ENCODE measurements around the gene PHAF1.
"Not testable (repeated sequence)": the region's sequence is repeated elsewhere in the genome, so short reads cannot be mapped to it uniquely, and the experiment has no call there.

PHAF1 gene

GRCh38 chr16:67105881-67106280 is 3.9 kb upstream of the PHAF1 start:
- no peak for DNase-seq

DNA sequence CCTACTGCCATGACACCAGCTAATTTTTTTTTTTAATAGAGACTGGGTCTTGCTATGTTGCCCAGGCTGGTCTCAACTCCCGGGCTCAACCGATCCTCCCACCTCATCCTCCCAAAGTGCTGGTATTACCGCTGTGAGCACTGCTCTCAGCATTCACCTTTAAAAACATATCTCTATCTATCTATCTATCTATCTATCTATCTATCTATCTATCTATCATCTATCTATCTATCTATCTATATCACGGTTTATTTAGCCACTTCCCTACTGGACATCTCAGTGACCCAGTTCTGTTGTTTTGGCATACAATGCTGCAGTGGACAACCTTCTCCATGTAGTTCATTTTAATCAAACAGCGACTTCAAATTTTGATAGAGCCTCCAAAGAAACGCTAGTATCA is 1.3 kb upstream of the PHAF1 start:
- no peak for DNase-seq

GRCh38 chr16:67108931-67109406 is 772 bp upstream of the PHAF1 start:
- no peak for DNase-seq

- no peak for DNase-seq
Measured at GRCh38 chr16:67111951-67112444, 2.3 kb downstream of the PHAF1 start.

GRCh38 chr16:67112591-67113399 is 3.1 kb downstream of the PHAF1 start:
- no peak for DNase-seq

DNA sequence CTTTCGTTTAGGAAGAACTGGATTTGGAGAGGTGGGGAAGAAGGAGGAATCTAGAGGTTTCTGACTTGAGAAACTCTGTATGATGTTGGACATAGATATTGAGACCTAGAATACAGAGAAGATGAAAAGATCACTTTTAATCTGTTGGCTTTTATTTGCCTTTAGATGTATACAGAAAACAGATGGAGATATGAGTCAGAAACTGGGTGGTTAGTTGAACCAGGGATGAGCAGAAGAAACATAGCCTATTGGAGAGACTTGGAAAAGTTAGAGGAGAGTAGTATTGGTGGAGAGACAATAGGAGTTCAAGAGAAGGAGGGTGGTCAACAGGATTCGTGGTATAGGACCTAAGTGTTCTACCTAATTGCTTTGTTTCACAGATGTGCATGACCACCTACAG is 5.1 kb downstream of the PHAF1 start:
- no peak for DNase-seq

DNA sequence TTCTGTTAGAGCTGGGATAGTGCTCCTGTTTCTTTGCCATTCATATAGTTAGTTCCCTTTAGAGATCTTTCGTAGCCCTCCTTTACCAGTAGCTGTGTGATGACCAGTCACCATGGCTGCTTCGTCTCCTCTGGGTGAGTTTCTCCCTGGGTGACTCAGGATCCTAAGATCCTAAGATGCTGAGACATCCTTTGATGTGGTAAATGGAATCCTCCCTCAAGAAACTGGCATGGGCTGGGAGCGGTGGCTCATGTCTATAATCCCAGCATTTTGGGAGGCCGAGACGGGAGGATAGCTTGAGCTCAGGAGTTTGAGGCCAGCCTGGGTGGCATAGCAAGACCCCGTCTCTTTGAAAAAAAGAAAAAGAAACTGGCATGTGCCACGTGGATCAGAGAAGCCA is 5.9 kb downstream of the PHAF1 start:
- no peak for DNase-seq

DNA sequence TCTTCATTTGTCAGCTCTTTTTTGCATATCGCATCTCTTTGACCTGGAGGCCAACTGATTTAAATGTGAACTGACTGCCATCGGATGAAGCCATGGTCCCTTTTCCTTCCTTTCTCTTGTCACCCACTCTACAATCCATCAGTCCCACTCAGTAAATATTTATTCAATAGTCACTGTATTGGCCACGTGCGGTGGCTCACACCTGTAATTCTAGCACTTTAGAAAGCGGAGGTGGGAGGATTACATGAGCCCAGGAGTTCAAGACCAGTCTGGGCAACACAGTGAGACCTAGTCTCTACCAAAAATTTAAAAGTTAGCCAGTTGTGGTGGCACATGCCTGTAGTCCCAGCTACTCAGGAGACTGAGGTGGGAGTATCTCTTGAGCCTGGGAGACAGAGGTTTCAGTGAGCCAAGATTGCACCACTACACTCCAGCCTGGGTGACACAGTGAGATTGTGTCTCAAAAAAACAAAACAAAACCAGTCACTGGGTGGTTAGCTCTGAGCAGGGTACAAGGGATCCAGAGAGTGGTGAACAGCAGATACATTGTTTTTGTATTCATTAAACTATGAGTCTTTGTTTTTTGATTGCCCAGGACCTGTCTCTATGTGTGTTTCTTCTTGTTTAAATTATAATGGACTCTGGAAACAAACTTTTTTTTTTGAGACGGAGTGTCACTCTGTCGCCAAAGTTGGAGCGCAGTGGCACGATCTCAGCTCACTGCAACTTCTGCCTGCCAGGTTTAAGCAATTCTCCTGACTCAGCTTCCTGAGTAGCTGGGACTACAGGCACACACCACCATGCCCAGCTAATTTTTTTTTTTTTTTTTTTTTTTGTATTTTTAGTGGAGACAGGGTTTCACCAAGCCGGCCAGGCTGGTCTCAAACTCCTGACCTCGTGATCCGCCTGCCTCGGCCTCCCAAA is 6.9 kb downstream of the PHAF1 start:
- DNase-seq, result no peak

DNA sequence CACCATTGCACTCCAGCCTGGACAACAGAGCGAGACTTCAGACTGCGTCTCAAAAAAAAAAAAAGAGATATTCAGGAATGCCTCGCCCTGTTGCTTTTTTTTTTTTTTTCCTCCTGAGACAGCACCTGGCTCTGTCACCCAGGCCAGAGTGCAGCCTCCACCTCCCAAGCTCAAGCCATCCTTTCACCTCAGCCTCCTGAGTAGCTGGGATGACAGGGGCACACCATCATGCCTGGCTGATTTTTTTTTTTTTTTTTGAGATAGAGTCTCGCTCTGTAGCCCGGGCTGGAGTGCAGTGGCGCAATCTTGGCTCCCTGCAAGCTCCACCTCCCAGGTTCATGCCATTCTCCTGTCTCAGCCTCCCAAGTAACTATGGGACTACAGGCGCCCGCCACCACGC is 8.0 kb downstream of the PHAF1 start:
- no peak for DNase-seq

GRCh38 chr16:67120025-67120424 is 10.3 kb downstream of the PHAF1 start:
- DNase-seq, result no peak

- not testable (repeated sequence) for DNase-seq
Measured at GRCh38 chr16:67122799-67123198, 13.1 kb downstream of the PHAF1 start.

GRCh38 chr16:67128417-67128816 is 18.7 kb downstream of the PHAF1 start:
- no peak for DNase-seq

DNA sequence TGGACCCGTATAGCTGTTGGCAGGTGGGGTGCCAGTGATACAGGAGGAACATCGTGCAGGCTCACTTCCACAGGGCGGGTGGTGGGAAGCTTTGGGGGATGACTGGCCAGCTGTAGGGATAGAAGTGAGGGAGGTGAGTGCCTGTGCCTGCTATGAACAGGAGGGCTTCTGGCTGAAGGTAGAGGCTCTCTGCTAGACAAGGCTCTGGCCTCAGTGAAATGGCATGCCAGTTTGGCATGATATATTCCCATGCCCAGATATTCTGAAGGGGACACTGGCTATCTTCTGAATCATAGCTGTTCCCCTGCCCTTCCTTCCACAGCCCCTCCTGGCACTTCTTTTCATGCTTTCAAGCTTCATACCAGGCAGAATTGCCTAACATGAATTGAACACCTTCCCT is 19.1 kb downstream of the PHAF1 start:
- no peak for DNase-seq

DNA sequence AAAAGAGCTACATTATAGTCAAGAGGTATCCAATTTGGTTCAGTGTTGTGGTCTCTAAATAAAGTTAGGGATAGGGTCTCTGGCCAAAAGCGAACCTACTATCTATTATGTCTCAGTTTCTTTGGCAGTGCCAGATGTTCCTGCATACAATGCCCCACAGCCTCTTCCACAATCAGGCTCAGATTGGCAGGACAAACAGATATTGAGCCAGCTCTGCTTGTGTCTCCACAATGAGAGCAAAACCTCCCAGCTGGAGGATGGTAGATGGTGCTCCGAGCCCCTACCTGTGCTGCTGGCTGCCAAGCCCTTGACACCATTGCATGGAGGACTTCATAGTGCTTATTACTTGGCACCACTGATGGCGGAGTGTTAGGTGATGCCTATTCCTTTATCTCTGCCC is 19.7 kb downstream of the PHAF1 start:
- no peak for DNase-seq

- no peak for DNase-seq
Measured at GRCh38 chr16:67137605-67138004, 27.9 kb downstream of the PHAF1 start.

DNA sequence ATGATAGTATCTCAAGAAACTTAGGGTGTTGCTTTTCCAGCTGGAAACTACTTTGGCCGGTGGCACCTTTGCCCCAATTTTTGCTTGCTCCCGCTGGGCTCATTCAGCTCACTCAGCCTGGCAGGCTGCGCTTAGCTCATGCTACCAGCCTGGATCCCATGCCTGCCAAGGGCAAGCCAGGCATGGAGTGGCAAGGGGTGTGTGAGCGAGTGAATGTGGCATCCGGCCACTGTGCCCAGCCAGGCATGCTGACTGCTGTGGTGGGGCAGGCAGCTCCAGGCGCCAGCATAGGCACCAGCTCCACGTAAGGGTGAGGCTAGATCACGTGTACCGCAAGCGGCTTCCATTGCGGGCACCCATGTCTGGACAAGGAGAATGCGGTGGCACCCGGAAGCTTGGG is 31.6 kb downstream of the PHAF1 start:
- no peak for DNase-seq

DNA sequence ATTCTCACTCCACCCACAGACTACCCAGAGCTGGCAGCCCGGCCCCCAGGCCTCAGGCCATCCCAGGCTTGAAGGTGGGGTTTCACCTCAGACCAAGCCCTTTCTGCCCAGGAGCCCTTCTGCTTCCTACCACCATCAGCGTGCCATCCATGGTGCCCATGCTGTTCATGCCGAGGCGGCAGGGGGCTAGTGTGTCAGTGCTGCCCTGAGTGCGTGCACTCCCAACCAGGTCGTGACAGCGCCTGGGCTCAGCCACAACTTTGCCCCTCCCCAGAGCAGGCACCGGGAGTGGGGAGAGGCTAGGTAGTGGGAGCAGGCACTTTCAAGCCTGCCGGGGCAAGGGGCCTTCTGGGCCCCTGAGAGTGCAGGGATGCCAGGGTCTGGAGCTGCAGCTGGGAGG is 32.6 kb downstream of the PHAF1 start:
- no peak for DNase-seq

GRCh38 chr16:67144943-67145342 is 35.2 kb downstream of the PHAF1 start:
- DNase-seq, result no peak

GRCh38 chr16:67145746-67146145 is 36.0 kb downstream of the PHAF1 start:
- no peak for DNase-seq

GRCh38 chr16:67146523-67147357 is 37.0 kb downstream of the PHAF1 start:
- DNase-seq, result no peak

GRCh38 chr16:67147437-67148140 is 37.8 kb downstream of the PHAF1 start:
- DNase-seq, result no peak

DNA sequence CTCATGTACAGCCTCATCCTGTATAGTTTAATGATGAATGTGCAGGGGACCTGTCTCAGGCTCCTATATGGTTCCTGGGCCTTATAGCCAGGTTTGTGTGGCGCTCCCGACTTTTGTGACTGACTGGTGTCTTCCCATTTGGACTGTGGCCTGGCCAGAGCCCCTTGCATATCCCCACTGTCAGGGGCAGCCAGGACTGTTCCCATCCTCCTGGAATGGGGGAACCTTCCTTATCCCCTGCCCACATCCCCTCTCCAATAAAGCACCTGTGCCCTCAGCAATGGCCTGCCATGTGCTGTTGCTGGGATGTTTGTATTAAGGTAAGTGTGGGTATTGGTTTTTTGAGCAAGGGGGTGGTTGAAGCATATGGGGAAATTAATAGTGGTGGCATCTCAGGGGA is 38.5 kb downstream of the PHAF1 start:
- no peak for DNase-seq
